Osteoblast (primary cell): ENCODE results near the gene CAP1. TPM values are rescaled to one million over a fixed set of nuclear protein-coding genes. Genes with fewer than 3 reads are reported as not detected.

ENCODE experiments used
- DNase-seq: peaks from one replicate; pipeline ENCODE4 v3.0.0; 2011; ENCODE audit warnings: low spot score, mixed read lengths; ENCODE audit not compliant: insufficient read length; ENCODE audit errors: missing footprints
- H2AFZ ChIP-seq: 2 replicates; pipeline ENCODE4 v1.6.0; 2011; ENCODE audit warnings: mild to moderate bottlenecking, low read length
- H3K27ac ChIP-seq: 2 replicates; pipeline ENCODE4 v1.5.1; 2011; ENCODE audit warnings: mild to moderate bottlenecking, low read depth, low read length, moderate library complexity
- H3K27me3 ChIP-seq: 2 replicates; pipeline ENCODE4 v1.6.0; 2012; ENCODE audit warnings: mild to moderate bottlenecking, control low read depth, inconsistent platforms, low read length, moderate library complexity; ENCODE audit not compliant: insufficient read depth
- H3K36me3 ChIP-seq: 2 replicates; pipeline ENCODE4 v1.5.1; 2011; ENCODE audit warnings: mild to moderate bottlenecking, low read length, control low read depth, moderate library complexity; ENCODE audit not compliant: insufficient read depth
- H3K4me1 ChIP-seq: 2 replicates; pipeline ENCODE4 v1.5.1; 2011; ENCODE audit warnings: mild to moderate bottlenecking, low read length, control low read depth, moderate library complexity; ENCODE audit not compliant: insufficient read depth
- H3K4me2 ChIP-seq: 2 replicates; pipeline ENCODE4 v1.6.0; 2011; ENCODE audit warnings: mild to moderate bottlenecking, low read length; ENCODE audit not compliant: insufficient read depth
- H3K4me3 ChIP-seq: fragments of 200-600 bp; sonication (generic); 3 replicates; pipeline ENCODE4 v1.5.1; 2012; ENCODE audit warnings: mild to moderate bottlenecking, low read length, inconsistent platforms; ENCODE audit not compliant: insufficient read depth
- H3K79me2 ChIP-seq: 2 replicates; pipeline ENCODE4 v1.6.0; 2012; ENCODE audit warnings: mild to moderate bottlenecking, low read length, control low read depth, inconsistent platforms; ENCODE audit not compliant: insufficient read depth
- H3K9me3 ChIP-seq: 2 replicates; pipeline ENCODE4 v1.5.1; 2011; ENCODE audit warnings: low read depth, low read length, control low read depth
- H4K20me1 ChIP-seq: 2 replicates; pipeline ENCODE4 v1.6.0; 2012; ENCODE audit warnings: mild to moderate bottlenecking, low read length, control low read depth; ENCODE audit not compliant: insufficient read depth
- CTCF ChIP-seq: IDR thresholded peaks from 2 replicates; pipeline ENCODE4 v1.5.1; 2011; ENCODE audit warnings: mild to moderate bottlenecking, low read depth, low read length, moderate library complexity; ENCODE audit errors: extremely low read depth
- total RNA-seq: library from RNA; depleted of rRNA; stranded (reverse); fragments of >200 nt; gene quantifications from 2 replicates; pipeline ENCODE4 v1.2.3, GENCODE V29; 2012

CAP1 gene
- total RNA-seq, 1 donor, result 390 TPM

GRCh38 chr1:40029608-40030007 is 10.9 kb upstream of the CAP1 start:
- H3K36me3 ChIP-seq, result no peaks in the 10 kb centered on the region
- no peaks in the 10 kb centered on the region for H3K27me3 ChIP-seq
- H3K4me3 ChIP-seq, result no peak overlapping the region
- H4K20me1 ChIP-seq, result no peaks in the 10 kb centered on the region
- no peak for DNase-seq
- peaks cover 14% of the 10 kb centered on the region for H3K4me1 ChIP-seq
- H3K79me2 ChIP-seq, result no peaks in the 10 kb centered on the region
- H2AFZ ChIP-seq, result no peak overlapping the region
- TF ChIP-seq CTCF, result no peak
- no peak overlapping the region for H3K27ac ChIP-seq
- no peaks in the 10 kb centered on the region for H3K9me3 ChIP-seq
- H3K4me2 ChIP-seq, result no peak overlapping the region

DNA sequence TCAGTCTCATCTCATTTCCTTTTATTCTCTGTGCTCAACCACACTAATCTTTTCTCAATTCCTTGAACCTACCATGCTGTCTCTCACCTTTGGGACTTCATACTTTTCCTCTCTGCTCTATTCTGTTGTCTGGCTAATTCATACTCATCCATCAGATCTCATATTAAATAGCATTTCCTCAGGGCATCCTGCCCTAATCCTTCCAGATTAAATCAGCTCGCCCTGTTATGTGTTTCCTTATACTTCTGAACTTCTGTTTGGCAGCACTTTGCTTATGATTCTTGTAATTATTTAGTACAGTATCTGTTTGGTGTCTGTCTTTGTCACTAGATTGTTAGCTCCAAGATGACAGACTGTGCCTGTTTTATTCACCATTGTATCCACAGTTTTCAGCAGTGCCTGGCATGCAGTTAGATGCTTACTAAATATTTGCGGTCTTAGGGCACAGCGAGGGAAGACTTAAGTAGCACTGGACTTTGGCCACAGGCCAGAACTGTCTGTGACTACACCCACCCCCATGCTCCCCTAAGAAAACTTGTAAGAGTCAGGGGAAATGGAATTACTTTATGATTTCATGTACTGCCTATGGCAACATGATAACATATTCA is 9.9 kb upstream of the CAP1 start:
- no peak overlapping the region for H3K4me2 ChIP-seq
- H3K79me2 ChIP-seq, result no peaks in the 10 kb centered on the region
- no peak for DNase-seq
- H2AFZ ChIP-seq, result no peak overlapping the region
- TF ChIP-seq CTCF, result no peak
- no peak overlapping the region for H3K4me3 ChIP-seq
- H3K4me1 ChIP-seq, result peaks cover 14% of the 10 kb centered on the region
- no peaks in the 10 kb centered on the region for H3K36me3 ChIP-seq
- no peaks in the 10 kb centered on the region for H3K9me3 ChIP-seq
- H3K27ac ChIP-seq, result no peak overlapping the region
- H3K27me3 ChIP-seq, result no peaks in the 10 kb centered on the region
- no peaks in the 10 kb centered on the region for H4K20me1 ChIP-seq

DNA sequence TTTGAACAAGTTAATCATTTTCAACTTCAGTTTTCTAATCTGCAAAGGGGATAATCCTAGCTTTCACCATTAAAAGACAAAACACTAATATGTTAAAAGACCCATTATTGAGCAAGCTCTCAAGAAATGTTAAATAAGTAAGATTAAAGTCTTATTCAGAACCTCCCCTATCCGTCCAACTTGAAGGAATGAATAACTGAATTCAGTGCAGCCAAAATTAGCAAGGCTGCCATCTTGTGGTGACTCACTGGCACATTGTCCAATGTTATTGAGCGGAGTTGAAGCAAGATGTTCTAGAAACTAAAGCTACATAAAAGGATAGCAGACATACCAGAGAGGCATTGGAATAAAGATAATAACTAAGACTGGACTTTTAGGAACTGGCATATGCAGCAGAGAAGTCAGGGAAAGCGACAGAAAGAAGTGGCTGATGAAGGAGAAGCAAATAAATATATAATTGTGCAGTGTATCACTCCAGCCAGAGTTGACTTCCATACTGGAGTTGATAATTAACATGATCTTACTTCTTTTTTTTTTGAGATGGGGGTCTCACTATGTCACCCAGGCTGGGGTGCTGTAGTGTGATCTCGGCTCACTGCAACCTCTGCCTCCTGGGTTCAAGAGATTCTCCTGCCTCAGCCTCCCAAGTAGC is 8.2 kb upstream of the CAP1 start:
- Histone ChIP-seq H3K4me3 (no peak overlapping the region), H3K27ac (no peak overlapping the region), H3K27me3 (no peaks in the 10 kb centered on the region), H4K20me1 (no peaks in the 10 kb centered on the region), H2AFZ (peak overlapping the region; percentile 67), H3K4me1 (peaks cover 26% of the 10 kb centered on the region), H3K4me2 (peak overlapping the region; percentile 16), H3K79me2 (no peaks in the 10 kb centered on the region), H3K36me3 (no peaks in the 10 kb centered on the region), H3K9me3 (no peaks in the 10 kb centered on the region)
- peak; percentile 62 for TF ChIP-seq CTCF
- no peak for DNase-seq

DNA sequence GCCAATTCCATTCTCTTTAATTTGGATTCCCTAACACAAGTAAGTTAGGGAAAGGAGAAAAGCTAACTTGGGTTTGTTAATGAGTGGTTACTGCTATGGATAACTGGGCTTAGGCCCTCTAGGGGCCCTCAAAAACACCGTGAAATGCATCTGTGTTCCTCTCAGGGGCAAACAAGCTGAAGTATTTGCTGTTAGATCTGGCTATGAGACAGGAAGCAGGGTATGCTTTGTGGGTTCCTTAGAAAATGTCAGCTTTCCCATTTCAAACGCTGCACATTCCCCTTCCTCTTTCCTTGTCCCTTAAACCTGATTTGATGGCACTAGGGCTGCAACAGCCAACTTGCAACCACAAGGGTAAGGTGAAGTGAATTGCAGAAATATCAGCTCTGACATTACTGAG is 5.7 kb upstream of the CAP1 start:
- Histone ChIP-seq H3K79me2 (no peaks in the 10 kb centered on the region), H3K4me3 (no peak overlapping the region), H3K27me3 (no peaks in the 10 kb centered on the region), H3K36me3 (no peaks in the 10 kb centered on the region), H4K20me1 (no peaks in the 10 kb centered on the region), H3K4me2 (no peak overlapping the region), H3K4me1 (peaks cover 29% of the 10 kb centered on the region), H3K9me3 (no peaks in the 10 kb centered on the region), H2AFZ (no peak overlapping the region), H3K27ac (no peak overlapping the region)
- DNase-seq, result no peak
- TF ChIP-seq CTCF, result no peak
